GM12872 (cell line): ENCODE measurements around the gene HIRA.

Experiments
- CTCF ChIP-seq: IDR thresholded peaks from 3 replicates; pipeline ENCODE4 v1.5.1; 2011; ENCODE audit warnings: low read depth, mild to moderate bottlenecking, low read length, moderate library complexity; ENCODE audit not compliant: insufficient read depth

The HIRA gene

GRCh38 chr22:19405652-19406051, 25.9 kb downstream of the HIRA start:
- TF ChIP-seq CTCF = no peak

- TF ChIP-seq CTCF = no peak
Measured at GRCh38 chr22:19405133-19405532, 26.4 kb downstream of the HIRA start.

- no peak for TF ChIP-seq CTCF
Measured at GRCh38 chr22:19404676-19405075, 26.9 kb downstream of the HIRA start.

- no peak for TF ChIP-seq CTCF
Measured at GRCh38 chr22:19402642-19403191, 28.8 kb downstream of the HIRA start.

GRCh38 chr22:19401483-19401882, 30.1 kb downstream of the HIRA start:
- no peak for TF ChIP-seq CTCF

GRCh38 chr22:19400881-19401280, 30.7 kb downstream of the HIRA start:
- no peak for TF ChIP-seq CTCF

GRCh38 chr22:19398652-19399051, 32.9 kb downstream of the HIRA start:
- no peak for TF ChIP-seq CTCF
